Epithelial cell of prostate (primary cell): ENCODE data around the gene DIP2C.
A peak's percentile ranks its signal among the peaks of the same experiment; 100 is the strongest.
"Not testable (repeated sequence)": the region's sequence is repeated elsewhere in the genome, so short reads cannot be mapped to it uniquely, and the experiment has no call there.

Experiments
- DNase-seq: peaks from one replicate; pipeline ENCODE4 v3.0.0-alpha.2; 2011; ENCODE audit warnings: low read depth, low spot score
- H3K27ac ChIP-seq: fragments of 450-650 bp; 2 replicates; pipeline ENCODE4 v1.5.1; 2017; ENCODE audit warnings: mild to moderate bottlenecking

DIP2C gene

GRCh38 chr10:618229-618989 is 71.1 kb downstream of the DIP2C start:
- no peak overlapping the region for H3K27ac ChIP-seq
- DNase-seq, result no peak

- no peak for DNase-seq
- no peak overlapping the region for H3K27ac ChIP-seq
These were observed 72.0 kb downstream of the DIP2C start for GRCh38 chr10:617471-617870.

- DNase-seq, result peak; percentile 24
- H3K27ac ChIP-seq, result no peak overlapping the region
These were observed 73.8 kb downstream of the DIP2C start for GRCh38 chr10:615583-616152.

DNA sequence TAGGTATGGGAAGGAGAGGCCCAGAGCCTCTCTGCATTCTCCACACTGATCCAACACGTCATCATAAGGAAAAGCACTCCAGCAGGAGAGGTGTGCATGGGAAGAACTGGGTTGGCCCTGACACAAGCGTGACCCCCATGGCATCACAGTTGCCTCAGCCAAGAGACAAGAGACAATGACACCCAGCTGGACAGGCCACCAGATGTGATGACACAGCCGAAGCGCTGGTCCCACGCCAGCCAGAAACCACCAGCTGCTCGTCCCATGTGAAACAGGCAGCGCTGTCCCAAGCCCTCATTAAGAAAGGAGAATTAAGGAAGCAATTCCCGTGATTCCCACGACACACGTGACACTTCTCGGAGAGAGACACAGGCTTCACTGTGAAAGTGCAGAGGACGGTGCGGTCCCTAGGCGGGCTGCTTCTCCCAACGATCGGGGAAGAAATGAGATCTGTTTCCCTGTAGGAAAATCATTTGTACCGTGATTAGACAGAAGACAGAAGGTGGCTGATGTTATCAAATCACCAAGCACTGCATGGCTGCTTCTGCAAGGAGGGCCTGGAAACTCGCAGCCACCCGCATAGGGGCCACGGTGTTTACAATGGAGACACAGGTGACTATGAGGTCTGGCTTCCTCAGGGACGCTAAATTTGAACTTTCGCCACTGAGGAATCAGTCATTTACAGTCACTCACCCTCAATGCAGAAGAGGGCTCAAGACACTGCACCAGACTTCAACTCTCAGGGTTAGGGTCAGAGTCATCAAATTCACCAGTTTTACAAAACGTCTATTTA is 74.5 kb downstream of the DIP2C start:
- DNase-seq, result no peak
- H3K27ac ChIP-seq, result no peak overlapping the region

GRCh38 chr10:614139-614711 is 75.2 kb downstream of the DIP2C start:
- DNase-seq, result no peak

DNA sequence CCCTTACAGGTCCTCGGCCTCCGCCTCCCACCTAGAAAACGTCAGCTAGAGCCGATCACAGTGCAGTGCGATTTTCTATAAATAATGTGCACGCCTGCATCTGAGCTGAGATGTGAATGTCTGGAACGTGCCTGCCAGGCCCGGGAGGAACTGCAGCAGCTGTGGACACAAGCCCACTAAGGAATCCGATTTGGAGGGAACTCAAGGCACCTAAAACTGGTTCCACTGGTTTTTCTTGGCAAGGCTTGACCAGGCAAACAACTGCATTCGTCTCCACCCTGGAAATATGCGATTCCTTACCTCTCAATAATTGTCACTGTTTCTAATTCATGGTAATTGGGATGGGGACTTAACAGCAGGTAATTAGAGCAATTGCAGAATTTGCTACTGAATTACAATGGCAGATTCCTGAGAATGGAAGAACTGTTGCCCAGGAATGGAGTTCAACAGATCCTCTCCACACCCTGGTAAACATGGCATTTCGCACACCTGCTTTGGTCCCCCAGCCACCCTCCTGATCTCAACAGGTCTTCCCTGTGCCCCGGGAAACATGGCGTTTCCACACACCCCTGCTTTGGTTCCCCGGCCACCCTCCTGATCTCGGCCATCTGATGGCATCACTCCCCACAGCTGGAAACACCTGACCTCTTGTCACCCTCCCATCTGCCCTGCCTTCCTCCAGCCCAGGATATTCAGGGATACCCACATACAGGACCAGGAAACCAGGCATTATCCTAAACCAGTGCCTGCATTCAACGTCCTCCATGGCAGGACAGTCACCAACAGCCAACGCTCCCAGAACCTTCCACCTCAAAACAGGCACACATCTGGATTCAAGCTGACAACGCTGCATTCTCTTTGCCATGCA is 76.0 kb downstream of the DIP2C start:
- DNase-seq, result peak; percentile 43
- no peak overlapping the region for H3K27ac ChIP-seq

More at GRCh38 chr10:614139-614711, 75.2 kb downstream of the DIP2C start:
- H3K27ac ChIP-seq, result no peak overlapping the region

- DNase-seq, result no peak
- H3K27ac ChIP-seq, result no peak overlapping the region
These were observed 76.8 kb downstream of the DIP2C start for GRCh38 chr10:612696-613095.

DNA sequence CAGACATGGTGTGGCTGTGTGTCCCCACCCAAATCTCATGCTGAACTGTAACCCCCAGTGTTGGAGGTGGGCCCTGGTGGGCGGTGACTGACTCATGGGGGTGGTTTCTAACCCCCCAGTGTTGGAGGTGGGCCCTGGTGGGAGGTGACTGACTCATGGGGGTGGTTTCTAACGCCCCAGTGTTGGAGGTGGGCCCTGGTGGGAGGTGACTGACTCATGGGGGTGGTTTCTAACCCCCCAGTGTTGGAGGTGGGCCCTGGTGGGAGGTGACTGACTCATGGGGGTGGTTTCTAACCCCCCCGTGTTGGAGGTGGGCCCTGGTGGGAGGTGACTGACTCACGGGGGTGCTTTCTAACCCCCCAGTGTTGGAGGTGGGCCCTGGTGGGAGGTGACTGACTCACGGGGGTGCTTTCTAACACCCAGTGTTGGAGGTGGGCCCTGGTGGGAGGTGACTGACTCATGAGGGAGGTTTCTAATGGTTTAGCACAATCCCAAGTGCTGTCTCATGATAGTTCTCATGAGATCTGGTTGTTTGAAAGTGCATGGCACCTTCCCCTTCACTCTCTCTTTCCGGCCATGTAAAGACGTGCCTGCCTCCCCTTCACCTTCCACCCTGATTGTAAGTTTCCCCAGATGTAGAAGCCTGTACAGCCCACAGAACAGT is 78.7 kb downstream of the DIP2C start:
- DNase-seq, H3K27ac ChIP-seq: not testable (repeated sequence)

- DNase-seq, result no peak
- no peak overlapping the region for H3K27ac ChIP-seq
These were observed 79.5 kb downstream of the DIP2C start for GRCh38 chr10:609868-610545.

GRCh38 chr10:609262-609658 is 80.2 kb downstream of the DIP2C start:
- no peak overlapping the region for H3K27ac ChIP-seq
- no peak for DNase-seq

- H3K27ac ChIP-seq, result no peak overlapping the region
- no peak for DNase-seq
These were observed 80.9 kb downstream of the DIP2C start for GRCh38 chr10:608331-609261.

GRCh38 chr10:607545-608185 is 81.8 kb downstream of the DIP2C start:
- DNase-seq, result no peak
- no peak overlapping the region for H3K27ac ChIP-seq

DNA sequence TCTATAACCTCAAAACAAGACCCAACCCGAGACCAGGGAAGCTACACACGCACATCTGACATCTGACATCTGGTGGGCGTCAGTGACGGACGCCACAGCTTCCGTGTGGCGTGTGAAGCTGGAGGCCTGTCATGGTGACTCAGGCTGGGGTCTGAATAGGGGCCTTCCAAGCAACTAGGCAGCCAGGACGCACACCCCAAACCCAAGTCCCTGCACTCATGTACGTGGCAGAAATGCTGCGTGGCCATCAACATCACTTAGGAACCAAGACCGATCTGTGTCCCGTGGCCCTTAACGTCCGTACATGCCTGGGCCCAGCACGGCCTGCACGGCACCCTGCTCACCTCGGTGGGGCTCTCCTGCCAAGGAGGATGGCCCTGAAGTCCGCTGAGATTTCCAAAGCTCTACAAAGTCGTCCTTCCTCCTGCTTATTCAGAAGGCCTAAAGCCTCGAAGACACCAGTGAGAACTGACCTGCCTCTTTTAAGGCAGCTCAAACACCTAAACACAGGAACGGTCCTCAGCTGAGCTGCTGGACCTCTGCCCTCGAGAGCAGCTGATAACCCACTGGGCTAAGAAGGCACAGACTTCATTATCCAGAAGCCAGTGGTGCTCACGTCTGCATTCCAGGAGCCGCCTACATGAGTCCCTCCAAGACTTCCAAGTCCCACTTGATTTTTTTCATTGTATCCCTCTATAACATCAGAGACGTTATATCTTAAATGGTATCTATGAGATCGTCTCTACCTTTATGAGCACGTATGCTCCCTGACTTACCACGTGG is 82.5 kb downstream of the DIP2C start:
- no peak overlapping the region for H3K27ac ChIP-seq
- no peak for DNase-seq

GRCh38 chr10:605632-606325 is 83.7 kb downstream of the DIP2C start:
- no peak overlapping the region for H3K27ac ChIP-seq

DNA sequence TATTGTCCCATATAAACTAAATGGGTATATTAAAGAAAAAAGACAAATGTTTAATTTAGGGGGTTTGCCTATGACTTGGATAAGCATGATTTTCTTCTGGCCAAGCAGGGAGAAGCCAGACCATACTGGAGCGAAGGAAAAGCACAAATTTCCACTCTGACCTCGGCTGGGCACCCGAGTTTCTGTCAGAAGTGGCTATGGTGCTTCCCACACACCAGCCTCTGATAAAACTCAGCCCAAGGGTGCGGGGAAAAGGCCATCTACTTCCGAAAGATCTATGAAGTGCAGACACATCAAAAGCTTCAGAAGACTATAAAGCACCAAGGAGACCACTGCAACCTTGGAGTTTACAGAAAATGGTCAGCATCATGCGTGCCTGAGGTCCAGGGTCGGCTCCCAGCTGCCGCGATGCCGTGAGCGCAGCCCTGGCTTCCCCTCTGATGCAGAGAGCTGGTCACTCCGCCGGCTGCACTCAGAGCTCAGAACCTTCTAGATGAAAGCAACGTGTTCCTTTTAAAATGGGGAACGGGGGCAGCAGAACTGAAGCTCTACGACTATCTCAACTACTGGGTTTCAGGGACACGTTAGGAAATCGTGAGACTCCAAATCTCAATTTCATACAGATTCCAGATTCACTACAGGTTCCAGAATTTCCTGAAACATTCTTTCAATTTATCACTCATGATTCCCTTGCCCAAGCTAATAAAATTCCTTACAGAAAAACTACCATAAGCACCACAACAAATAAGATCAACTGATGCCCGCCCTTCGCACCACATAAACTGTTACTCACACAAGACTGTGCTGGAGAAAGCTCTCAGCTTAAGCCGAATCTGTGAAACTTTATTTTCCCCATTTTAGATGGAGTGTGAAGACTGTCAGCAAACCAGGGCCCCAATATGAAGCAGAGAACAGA is 84.5 kb downstream of the DIP2C start:
- no peak overlapping the region for H3K27ac ChIP-seq
- no peak for DNase-seq

More at GRCh38 chr10:605632-606325, 83.7 kb downstream of the DIP2C start:
- DNase-seq, result no peak
